Gastroesophageal sphincter (tissue), 4 donors: ENCODE results near the gene NAA35. TPM values are rescaled to one million over a fixed set of nuclear protein-coding genes. Genes with fewer than 3 reads are reported as not detected.
A peak's percentile ranks its signal among the peaks of the same experiment; 100 is the strongest.

Experiments used
- ATAC-seq: fragments of 150-250 bp; one replicate; pipeline ENCODE4 v1.9.1; 2016; ENCODE audit warnings: mild to moderate bottlenecking, moderate library complexity
- H3K27ac ChIP-seq, 4 donors: fragments of 200-600 bp; sonication (generic) in 3 of 4; 1 replicate in 3 of 4; 2 replicates in 1 of 4; pipeline ENCODE4 v1.5.1; 2016 to 2019
- H3K27me3 ChIP-seq: fragments of 200-600 bp; sonication (generic); one replicate; pipeline ENCODE4 v1.5.1; 2019
- H3K36me3 ChIP-seq, 2 donors: fragments of 200-600 bp; sonication (generic); one replicate each; pipeline ENCODE4 v1.5.1; 2019; ENCODE audit warnings: control low read depth in 1 of 2
- H3K4me1 ChIP-seq, 3 donors: fragments of 200-600 bp; sonication (generic); 1 replicate in 2 of 3; 2 replicates in 1 of 3; pipeline ENCODE4 v1.5.1; 2016 to 2019; ENCODE audit warnings: control low read depth in 2 of 3
- H3K4me3 ChIP-seq, 2 donors: fragments of 200-600 bp; sonication (generic); one replicate each; pipeline ENCODE4 v1.5.1; 2019; ENCODE audit warnings: mild to moderate bottlenecking in 1 of 2, moderate library complexity in 1 of 2
- H3K9me3 ChIP-seq, 3 donors: fragments of 200-600 bp; sonication (generic); one replicate each; pipeline ENCODE4 v1.5.1; 2017 to 2019; ENCODE audit warnings: control low read depth in 2 of 3
- CTCF ChIP-seq, 4 experiments: fragments of 200-600 bp in 2 of 4; fragments of 450-650 bp in 2 of 4; sonication (generic) in 1 of 4; IDR thresholded peaks; one replicate each; pipeline ENCODE4 v1.5.1; 2017 to 2019; ENCODE audit warnings: antibody characterized with exemption in 4 of 4, mild to moderate bottlenecking in 2 of 4, moderate library complexity in 2 of 4
- EP300 ChIP-seq: sonication (generic); formaldehyde crosslinking; IDR thresholded peaks from one replicate; pipeline ENCODE4 v1.6.1; 2017; ENCODE audit warnings: antibody characterized with exemption, mild to moderate bottlenecking
- POLR2A ChIP-seq, 2 donors: fragments of 450-650 bp; IDR thresholded peaks; one replicate each; pipeline ENCODE4 v1.6.1; 2017; ENCODE audit warnings: antibody characterized with exemption in 2 of 2, mild to moderate bottlenecking in 2 of 2, moderate library complexity in 1 of 2
- POLR2AphosphoS5 ChIP-seq: sonication (generic); formaldehyde crosslinking; IDR thresholded peaks from one replicate; pipeline ENCODE4 v1.6.1; 2017; ENCODE audit warnings: antibody characterized with exemption
- WGBS, 2 donors: methylation state at CpG; one replicate each; pipeline ENCODE4 v1.1.5; 2018; ENCODE audit warnings: low coverage in 1 of 2; 5-methylcytosine and 5-hydroxymethylcytosine counted together
- total RNA-seq, 4 donors: library from RNA; depleted of rRNA; stranded (reverse); fragments of >200 nt; gene quantifications; one replicate each; pipeline ENCODE4 v1.1.0, GENCODE V29; 2016

The NAA35 gene
- 10 to 100 TPM; 20.0 to 23.7 (median 23.4) TPM for total RNA-seq

- H3K27ac ChIP-seq = peak within 1 kb of the TSS; percentile 79 to 99 (median 96)
- no peaks in the 10 kb centered on the region for H3K27me3 ChIP-seq
- 0% methylated on average over 1 to 2 of the region's 93 CpGs for WGBS, 2 donors
- peak within 1 kb of the TSS; percentile 88 to 92 for H3K4me3 ChIP-seq
- peaks cover 0 to 51% (median 4%) of the 10 kb centered on the region in 3 donors for H3K4me1 ChIP-seq
- no peaks in the 10 kb centered on the region for H3K9me3 ChIP-seq
- TF ChIP-seq POLR2AphosphoS5 = peak; percentile 53
- peak; percentile 43 to 54 for TF ChIP-seq POLR2A (IDR thresholded peaks at IDR 0.05)
- TF ChIP-seq EP300 = no peak
- TF ChIP-seq CTCF (IDR thresholded peaks at IDR 0.05) = peak in 1 of 4 experiments; percentile 23
- ATAC-seq = peak; percentile 96
- peaks cover 0 to 12% of the 10 kb centered on the region in 2 donors for H3K36me3 ChIP-seq
Observed at GRCh38 chr9:85940832-85941621, at the start of gene NAA35. Gene NAA35, plus strand, starts transcription at chr9:85941146. Its CDS starts 1,014 bp downstream, at chr9:85942160.

- ATAC-seq = no peak
- H3K27me3 ChIP-seq = no peaks in the 10 kb centered on the region
- H3K4me1 ChIP-seq = no peaks in the 10 kb centered on the region
- no peak overlapping the region for H3K27ac ChIP-seq
- no peak overlapping the region for H3K4me3 ChIP-seq
- 94 to 100% methylated on average over 1 of the region's 1 CpG for WGBS, 2 donors
- no peak for TF ChIP-seq POLR2A (IDR thresholded peaks at IDR 0.05)
- TF ChIP-seq POLR2AphosphoS5 = no peak
- no peak for TF ChIP-seq EP300
- TF ChIP-seq CTCF (IDR thresholded peaks at IDR 0.05) = no peak
- H3K36me3 ChIP-seq = peaks cover 0 to 16% of the 10 kb centered on the region in 2 donors
- no peaks in the 10 kb centered on the region for H3K9me3 ChIP-seq
Observed at GRCh38 chr9:85892401-85892800, 48.5 kb upstream of the NAA35 start.

GRCh38 chr9:85895685-85896084 is 45.3 kb upstream of the NAA35 start:
- Histone ChIP-seq H3K36me3 (peaks cover 0 to 22% of the 10 kb centered on the region in 2 donors), H3K9me3 (no peaks in the 10 kb centered on the region), H3K4me1 (no peaks in the 10 kb centered on the region), H3K4me3 (no peak overlapping the region), H3K27me3 (no peaks in the 10 kb centered on the region), H3K27ac (no peak overlapping the region)
- ATAC-seq = no peak
- WGBS, 2 donors = 100% methylated on average over 1 of the region's 2 CpGs
- TF ChIP-seq EP300 (no peak), POLR2AphosphoS5 (no peak), POLR2A (IDR thresholded peaks at IDR 0.05) (no peak), CTCF (IDR thresholded peaks at IDR 0.05) (no peak)

GRCh38 chr9:85897848-85898247 is 43.1 kb upstream of the NAA35 start:
- TF ChIP-seq POLR2AphosphoS5 (no peak), CTCF (IDR thresholded peaks at IDR 0.05) (no peak), EP300 (no peak), POLR2A (IDR thresholded peaks at IDR 0.05) (no peak)
- Histone ChIP-seq H3K4me1 (no peaks in the 10 kb centered on the region), H3K9me3 (no peaks in the 10 kb centered on the region), H3K36me3 (peaks cover 0 to 18% of the 10 kb centered on the region in 2 donors), H3K4me3 (no peak overlapping the region), H3K27ac (no peak overlapping the region), H3K27me3 (no peaks in the 10 kb centered on the region)
- no peak for ATAC-seq
- 85% methylated on average over 4 of the region's 4 CpGs for WGBS, 2 donors

- Histone ChIP-seq H3K36me3 (peaks cover 0 to 13% of the 10 kb centered on the region in 2 donors), H3K4me1 (no peaks in the 10 kb centered on the region), H3K27ac (no peak overlapping the region), H3K9me3 (no peaks in the 10 kb centered on the region), H3K4me3 (no peak overlapping the region), H3K27me3 (no peaks in the 10 kb centered on the region)
- TF ChIP-seq POLR2A (IDR thresholded peaks at IDR 0.05) = no peak
- no peak for TF ChIP-seq CTCF (IDR thresholded peaks at IDR 0.05)
- TF ChIP-seq POLR2AphosphoS5 = no peak
- WGBS, 2 donors = 89 to 96% methylated on average over 4 to 6 of the region's 6 CpGs
- no peak for ATAC-seq
Observed at GRCh38 chr9:85898332-85898731, 42.6 kb upstream of the NAA35 start.
